DLD1 (cell line): ENCODE measurements around the gene C1orf185.
"Not testable (repeated sequence)": the region's sequence is repeated elsewhere in the genome, so short reads cannot be mapped to it uniquely, and the experiment has no call there.

ENCODE experiments used
- in situ Hi-C: cut with HindIII; loops from 2 replicates; pipeline ENCODE4 v1.10.0; 2017; ENCODE audit warnings: low sequenced_read_pairs

Gene C1orf185

DNA sequence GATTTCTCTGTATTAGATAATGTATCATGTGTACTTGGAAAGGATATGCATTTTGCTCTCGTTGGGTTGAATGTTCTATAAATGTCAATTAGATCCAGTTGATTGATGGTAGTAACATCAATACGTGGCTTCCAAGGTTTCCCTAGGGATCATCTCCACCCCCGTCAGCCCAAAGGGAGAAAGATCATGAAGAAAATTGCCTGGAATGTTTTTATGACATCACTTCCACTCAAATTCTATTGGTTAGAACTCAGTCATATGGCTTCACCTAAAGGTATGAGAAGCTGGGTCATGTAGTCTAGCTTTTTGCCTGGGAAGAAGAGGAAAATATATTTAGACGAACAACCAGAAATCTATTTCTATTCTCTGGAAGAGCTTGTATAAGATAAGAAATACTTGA lies at the start of gene C1orf185:
Gene C1orf185 (plus strand): TSS at position 253 of the 400 bp plus-strand sequence. CDS start 6 bp downstream, at position 259.
- in situ Hi-C loops = no loop called here

- in situ Hi-C loops = no loop called here
Measured at GRCh38 chr1:51058858-51059257, 43.2 kb upstream of the C1orf185 start.

- in situ Hi-C loops = no loop called here
Measured at GRCh38 chr1:51061231-51061918, 40.7 kb upstream of the C1orf185 start.

DNA sequence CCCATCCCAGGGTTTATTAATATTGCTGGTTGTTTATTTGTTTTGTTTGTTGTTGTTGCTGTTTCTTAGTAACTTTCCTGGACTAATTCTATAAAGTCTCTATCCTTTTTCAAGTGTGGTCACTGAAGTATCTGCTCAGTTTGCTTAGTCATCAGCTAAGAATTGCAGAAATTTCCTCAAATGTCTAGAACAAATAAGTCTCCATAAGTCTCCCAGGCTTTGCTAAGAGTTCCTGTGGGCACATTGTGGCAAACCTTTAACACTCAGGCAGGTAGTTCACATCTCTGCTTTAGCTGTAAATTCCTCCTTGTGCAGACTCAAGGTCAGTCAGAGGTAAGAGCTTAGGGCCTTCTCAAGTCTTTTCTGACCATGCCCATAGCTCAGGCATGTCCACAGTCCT lies 38.9 kb upstream of the C1orf185 start:
- in situ Hi-C loops = no loop called here

DNA sequence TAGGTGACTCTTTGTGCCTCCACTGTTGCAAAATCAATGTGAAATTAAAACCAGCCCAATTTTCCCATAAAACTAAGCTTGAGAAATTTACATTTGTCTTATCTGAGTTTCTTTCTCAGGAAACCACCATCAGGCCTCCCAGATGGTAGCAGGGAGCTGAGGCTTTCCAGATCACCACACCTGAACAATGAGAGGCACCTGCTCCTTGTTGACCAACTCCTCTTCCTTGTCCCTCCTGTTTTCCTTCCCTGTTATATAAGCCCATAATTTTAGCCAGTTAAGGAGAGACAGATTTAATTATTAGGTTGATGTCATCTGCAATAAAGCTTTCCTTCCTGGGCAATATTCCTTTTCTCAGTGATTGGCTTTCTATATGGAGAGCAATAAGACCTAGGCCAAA lies 32.0 kb upstream of the C1orf185 start:
- in situ Hi-C loops = no loop called here

DNA sequence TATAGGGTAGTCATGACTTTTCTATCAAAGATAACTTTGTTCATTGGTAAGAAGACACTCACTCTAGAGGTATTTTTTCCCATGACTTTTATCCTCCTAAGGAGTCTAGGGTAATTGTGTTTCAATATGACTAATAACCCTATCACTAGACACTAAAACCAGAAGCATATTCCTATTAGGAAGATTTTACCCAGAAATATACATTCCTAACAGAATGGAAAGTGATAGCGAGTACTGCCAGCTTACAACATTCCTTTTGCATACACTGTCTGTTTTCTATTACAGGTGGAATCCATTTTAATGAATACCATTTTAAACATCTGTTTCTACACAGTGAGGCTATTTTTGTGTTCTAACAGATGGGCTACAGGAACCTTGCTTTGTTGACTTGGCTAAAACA lies 31.4 kb upstream of the C1orf185 start:
- in situ Hi-C loops = no loop called here

- in situ Hi-C loops = no loop called here
Measured at GRCh38 chr1:51071291-51072042, 30.6 kb upstream of the C1orf185 start.

GRCh38 chr1:51072043-51072439 lies 30.0 kb upstream of the C1orf185 start:
- in situ Hi-C loops = no loop called here

- in situ Hi-C loops = no loop called here
Measured at GRCh38 chr1:51072651-51073050, 29.4 kb upstream of the C1orf185 start.

GRCh38 chr1:51073456-51073855 lies 28.6 kb upstream of the C1orf185 start:
- in situ Hi-C loops = no loop called here

DNA sequence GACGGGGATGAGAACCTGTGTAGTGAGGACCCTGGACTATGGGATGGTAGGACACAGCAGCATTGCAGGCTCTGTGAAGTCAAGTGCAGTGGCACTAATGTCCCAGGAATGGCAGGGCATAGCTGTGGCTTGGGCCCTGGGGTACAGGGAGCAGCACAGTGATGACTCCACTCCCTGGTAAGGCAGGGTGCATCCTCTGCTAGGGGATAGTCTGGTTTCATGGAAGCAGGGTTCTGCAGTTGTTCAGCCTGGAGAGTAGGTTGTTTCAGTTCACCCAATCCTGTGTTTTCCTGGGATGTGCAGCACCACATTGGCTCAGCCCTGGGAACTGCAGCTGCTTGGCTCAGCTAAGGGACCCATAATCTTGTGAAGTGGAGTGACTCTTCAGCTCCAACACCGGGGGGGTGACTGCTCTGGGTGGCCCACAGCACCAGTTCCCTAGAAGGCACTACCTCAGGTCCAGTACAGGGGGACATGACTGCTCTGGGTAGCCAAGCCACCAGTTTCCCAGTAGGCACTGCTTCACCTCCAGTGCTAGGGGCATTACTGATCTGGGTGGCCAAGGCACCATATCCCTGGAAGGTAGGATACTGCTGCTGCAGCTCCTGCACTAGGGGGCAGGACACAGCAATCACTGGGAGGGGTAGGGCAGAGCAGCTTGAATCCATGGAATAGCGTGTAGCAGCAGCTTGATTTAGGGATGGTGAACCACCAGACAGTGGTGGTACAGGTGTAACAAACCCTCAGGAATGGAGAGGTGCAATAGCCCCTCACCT lies 15.3 kb upstream of the C1orf185 start:
- in situ Hi-C loops = no loop called here

GRCh38 chr1:51088474-51088873 lies 13.6 kb upstream of the C1orf185 start:
- in situ Hi-C loops = no loop called here

- in situ Hi-C loops = no loop called here
Measured at GRCh38 chr1:51093581-51093980, 8.4 kb upstream of the C1orf185 start.

DNA sequence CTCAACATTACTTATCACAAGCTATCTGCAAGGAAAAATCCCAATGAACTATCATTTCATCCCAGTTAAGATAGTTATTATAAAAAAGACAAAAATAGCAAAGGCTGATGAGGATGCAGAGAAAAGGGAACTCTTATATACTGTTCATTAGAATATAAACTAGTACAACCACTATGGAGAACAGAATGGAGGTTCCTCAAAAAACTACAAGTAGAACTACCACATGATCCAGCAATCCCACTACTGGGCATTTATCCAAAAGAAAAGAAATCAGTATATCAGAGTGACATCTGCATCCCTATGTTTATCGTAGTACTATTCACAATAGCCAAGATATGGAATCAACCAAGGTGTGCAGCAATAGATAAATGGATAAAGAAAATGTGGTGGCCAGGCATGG lies 4.9 kb upstream of the C1orf185 start:
- in situ Hi-C loops = no loop called here

DNA sequence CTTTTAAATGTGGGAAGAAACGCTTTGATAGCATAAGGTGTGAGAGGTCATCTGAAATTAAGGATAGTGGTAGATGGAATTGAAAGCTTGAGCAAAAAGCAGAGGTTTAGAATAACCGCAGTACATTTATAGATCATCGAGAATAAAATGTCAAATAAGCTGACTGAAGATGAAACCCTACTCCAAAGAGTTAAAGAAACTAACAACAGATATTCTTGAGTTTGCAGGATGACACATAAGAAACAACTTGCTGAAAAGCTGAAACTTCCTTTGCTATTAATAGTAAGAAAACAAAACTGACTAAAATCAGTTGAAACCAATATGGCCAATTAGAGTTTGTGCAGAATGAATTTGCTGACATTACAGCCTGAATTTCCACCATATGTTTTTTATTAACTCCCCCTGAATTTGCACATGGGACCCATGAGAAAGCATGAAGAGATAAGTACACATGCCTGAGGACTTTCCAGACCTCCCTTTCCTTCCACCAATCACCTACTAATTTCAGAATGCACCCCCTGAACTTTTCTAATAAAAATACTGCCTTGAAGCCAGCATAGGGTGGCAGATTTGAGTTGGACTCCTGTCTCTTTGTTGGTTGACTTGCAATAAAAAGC lies 1.7 kb upstream of the C1orf185 start:
- in situ Hi-C loops = no loop called here

- in situ Hi-C loops = no loop called here
Measured at GRCh38 chr1:51114137-51114536, 12.1 kb downstream of the C1orf185 start.

DNA sequence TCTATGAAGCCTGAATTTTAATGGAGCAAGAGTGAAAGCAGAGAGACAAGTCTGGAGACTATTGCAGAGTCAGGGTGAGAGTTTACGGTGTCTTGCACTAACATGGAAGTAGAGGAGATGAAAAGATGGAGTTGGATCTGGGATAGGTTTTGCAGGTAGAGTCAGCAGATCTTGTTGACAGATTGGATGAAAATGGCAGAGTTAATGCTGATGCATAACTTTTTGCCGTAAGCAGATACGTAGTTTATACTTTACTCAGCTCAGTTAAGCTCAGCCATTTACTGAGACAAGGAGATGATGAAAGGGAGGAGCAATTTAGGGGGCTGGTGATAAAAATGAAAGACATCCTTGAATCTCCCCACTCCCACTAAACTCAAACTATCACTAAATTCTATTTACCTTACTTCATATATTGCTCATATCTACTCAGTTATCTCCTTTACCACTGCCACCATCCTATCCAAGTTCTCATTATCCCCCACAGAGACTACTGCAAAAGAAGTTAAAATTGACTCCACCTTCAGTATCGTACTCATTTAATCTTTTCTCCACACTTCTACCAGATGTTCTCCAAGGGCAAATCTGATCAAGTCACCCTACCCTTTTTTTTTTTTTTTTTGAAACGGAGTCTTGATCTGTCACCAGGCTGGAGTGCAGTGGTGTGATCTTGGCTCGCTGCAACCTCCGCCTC lies 13.8 kb downstream of the C1orf185 start:
- in situ Hi-C loops = no loop called here

- in situ Hi-C loops = no loop called here
Measured at GRCh38 chr1:51119331-51119730, 17.3 kb downstream of the C1orf185 start.

DNA sequence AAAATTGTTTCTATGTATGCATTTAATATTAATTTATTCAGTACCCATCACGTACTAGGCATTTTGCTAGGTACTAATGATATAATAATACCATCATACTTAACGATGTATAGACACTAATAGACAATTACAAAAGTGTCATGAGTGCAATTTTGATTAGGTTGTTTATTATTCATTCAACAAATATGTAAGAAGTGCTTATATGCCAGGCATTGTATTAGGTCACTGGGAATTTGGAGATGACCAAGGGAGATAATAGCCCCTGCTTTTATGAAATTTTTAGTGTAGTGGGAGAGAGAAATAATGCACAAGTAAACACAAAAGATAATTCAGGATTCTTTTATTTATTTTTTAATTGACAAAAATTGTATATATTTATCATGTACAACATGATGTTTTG lies 18.6 kb downstream of the C1orf185 start:
- in situ Hi-C loops = no loop called here

DNA sequence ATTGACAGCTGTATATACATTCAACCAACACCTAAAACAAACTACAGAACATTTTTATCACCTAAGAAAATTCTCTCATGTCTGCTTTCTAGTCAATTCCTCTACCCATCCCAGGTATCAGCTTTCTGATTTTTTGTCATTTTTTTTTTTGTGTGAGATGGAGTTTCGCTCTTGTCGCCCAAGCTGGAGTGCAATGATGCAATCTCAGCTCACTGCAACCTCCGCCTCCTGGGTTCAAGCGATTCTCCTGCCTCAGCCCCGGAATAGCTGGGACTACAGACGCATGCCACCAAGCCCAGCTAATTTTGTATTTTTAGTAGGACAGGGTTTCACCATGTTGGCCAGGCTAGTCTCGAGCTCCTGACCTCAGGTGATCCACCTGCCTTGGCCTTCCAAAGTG lies 25.1 kb downstream of the C1orf185 start:
- in situ Hi-C loops = not testable (repeated sequence)

DNA sequence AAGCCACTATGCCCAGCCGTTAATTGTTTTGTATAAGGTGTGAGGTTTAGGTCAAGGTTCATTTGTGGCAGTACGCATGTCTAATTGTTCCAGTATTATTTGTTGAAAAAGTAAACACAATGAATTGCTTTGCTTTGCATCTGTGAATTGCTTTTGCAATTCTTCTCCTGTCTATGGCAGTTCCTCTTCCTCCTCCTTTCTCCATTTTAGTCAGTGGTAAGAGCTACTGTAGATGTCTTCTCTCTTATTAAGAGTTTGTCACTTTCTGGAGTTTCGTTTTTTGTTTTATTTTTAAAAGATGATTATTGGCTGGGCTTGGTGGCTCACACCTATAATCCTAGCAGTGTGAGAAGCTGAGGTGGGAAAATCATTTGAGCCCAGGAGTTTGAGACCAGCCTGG lies 29.2 kb downstream of the C1orf185 start:
- in situ Hi-C loops = no loop called here
